ENCODE data around the gene DNAJC10.
"Not testable (repeated sequence)": the region's sequence is repeated elsewhere in the genome, so short reads cannot be mapped to it uniquely, and the experiment has no call there.

Gene DNAJC10

GRCh38 chr2:182728014-182728413 is 12.0 kb downstream of the DNAJC10 start:
- DNase-seq: no peak

GRCh38 chr2:182729710-182730339 is 13.8 kb downstream of the DNAJC10 start:
- no peak for DNase-seq

- DNase-seq: no peak
These were observed 14.4 kb downstream of the DNAJC10 start for GRCh38 chr2:182730486-182730885.

- DNase-seq: no peak
These were observed 16.7 kb downstream of the DNAJC10 start for GRCh38 chr2:182732736-182733135.

GRCh38 chr2:182733572-182733971 is 17.5 kb downstream of the DNAJC10 start:
- DNase-seq: no peak

GRCh38 chr2:182736856-182737255 is 20.8 kb downstream of the DNAJC10 start:
- not testable (repeated sequence) for DNase-seq

- DNase-seq: no peak
These were observed 24.6 kb downstream of the DNAJC10 start for GRCh38 chr2:182740701-182741100.

- DNase-seq: no peak
These were observed 25.6 kb downstream of the DNAJC10 start for GRCh38 chr2:182741620-182742019.

GRCh38 chr2:182744490-182744889 is 28.4 kb downstream of the DNAJC10 start:
- no peak for DNase-seq

- no peak for DNase-seq
These were observed 29.0 kb downstream of the DNAJC10 start for GRCh38 chr2:182745061-182745460.

GRCh38 chr2:182745894-182746293 is 29.8 kb downstream of the DNAJC10 start:
- not testable (repeated sequence) for DNase-seq

GRCh38 chr2:182754231-182754630 is 38.2 kb downstream of the DNAJC10 start:
- no peak for DNase-seq

GRCh38 chr2:182758379-182758778 is 42.3 kb downstream of the DNAJC10 start:
- DNase-seq: no peak

- DNase-seq: no peak
These were observed 45.8 kb downstream of the DNAJC10 start for GRCh38 chr2:182761903-182762302.

GRCh38 chr2:182763311-182763912 is 47.4 kb downstream of the DNAJC10 start:
- DNase-seq: peak; percentile 9

GRCh38 chr2:182766626-182767025 is 50.6 kb downstream of the DNAJC10 start:
- DNase-seq: no peak

- no peak for DNase-seq
These were observed 51.5 kb downstream of the DNAJC10 start for GRCh38 chr2:182767578-182767977.

- not testable (repeated sequence) for DNase-seq
These were observed 52.9 kb downstream of the DNAJC10 start for GRCh38 chr2:182768950-182769349.

- no peak for DNase-seq
These were observed 63.3 kb downstream of the DNAJC10 start for GRCh38 chr2:182779323-182779722.

- not testable (repeated sequence) for DNase-seq
These were observed 65.0 kb downstream of the DNAJC10 start for GRCh38 chr2:182781099-182781498.

GRCh38 chr2:182782686-182783085 is 66.6 kb downstream of the DNAJC10 start:
- DNase-seq: not testable (repeated sequence)

GRCh38 chr2:182784058-182784706 is 68.1 kb downstream of the DNAJC10 start:
- no peak for DNase-seq

- peak; percentile 9 for DNase-seq
These were observed 68.7 kb downstream of the DNAJC10 start for GRCh38 chr2:182784777-182785176.

- no peak for DNase-seq
These were observed 76.4 kb downstream of the DNAJC10 start for GRCh38 chr2:182792441-182792840.
